Measurements from ENCODE around the gene PFKL.

Gene PFKL

DNA sequence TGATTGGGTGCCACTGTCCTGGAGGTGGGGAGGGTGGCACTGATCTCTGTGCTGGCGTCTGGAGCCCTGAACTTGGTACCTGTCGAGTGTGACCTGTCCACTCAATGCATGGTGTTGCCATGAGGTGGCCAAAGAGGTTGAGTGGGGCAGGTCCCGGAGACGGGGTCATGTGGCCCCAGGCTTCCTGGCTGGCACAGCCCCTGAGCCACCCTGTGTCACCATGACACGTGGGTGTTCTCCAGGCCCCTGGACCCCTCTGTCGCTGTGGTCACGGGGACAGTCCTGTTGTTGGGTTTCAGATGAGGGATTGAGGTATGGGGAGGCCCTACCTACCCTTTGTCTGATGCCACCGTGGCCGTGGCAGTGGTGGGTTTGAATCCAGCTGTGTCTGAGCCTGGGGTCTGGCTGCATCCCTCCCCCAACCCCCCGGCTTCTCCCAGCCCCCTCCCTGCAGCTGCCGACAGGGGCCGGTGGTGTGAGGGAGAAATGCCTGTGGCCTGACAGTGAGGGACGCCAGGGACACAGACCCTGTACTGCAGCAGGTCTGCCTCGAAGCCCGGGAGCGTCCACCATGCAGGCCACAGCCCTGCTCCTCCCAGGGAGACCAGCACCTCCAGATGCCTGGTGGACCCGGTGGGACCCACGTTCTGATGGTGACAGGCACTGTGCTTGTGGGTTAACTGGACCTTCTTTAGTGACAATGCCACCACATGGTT is 65.6 kb downstream of the PFKL start:
- no peak for DNase-seq

DNA sequence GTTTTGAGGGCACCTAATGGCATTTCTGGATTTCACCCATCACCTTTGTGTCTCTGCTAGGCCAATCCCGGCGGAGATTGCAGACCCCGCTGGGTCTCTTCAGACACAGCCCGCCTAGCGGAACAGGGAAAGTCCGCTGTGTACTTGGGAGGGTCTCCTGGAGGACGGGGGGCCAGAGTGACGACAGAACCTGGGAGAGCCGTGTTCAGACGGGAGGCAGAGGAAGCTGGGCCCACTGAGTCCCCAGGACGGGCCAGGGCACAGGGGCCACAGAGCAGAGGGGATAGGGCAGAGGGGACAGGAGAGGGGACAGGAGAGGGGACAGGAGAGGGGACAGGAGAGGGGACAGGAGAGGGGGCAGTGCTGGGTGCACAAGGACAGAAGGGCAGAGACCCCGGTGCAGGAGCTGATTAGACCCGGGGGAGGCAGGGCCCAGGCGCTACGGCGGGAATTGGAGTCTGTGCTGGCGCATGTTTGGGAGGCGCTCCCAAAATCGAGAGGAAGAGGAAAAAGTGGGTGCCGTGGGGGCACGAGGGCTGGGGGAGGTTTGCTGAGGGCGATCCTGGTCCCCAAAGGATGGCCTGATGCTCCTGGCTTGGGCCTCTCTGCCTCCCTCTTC is 66.2 kb downstream of the PFKL start:
- DNase-seq, result no peak

DNA sequence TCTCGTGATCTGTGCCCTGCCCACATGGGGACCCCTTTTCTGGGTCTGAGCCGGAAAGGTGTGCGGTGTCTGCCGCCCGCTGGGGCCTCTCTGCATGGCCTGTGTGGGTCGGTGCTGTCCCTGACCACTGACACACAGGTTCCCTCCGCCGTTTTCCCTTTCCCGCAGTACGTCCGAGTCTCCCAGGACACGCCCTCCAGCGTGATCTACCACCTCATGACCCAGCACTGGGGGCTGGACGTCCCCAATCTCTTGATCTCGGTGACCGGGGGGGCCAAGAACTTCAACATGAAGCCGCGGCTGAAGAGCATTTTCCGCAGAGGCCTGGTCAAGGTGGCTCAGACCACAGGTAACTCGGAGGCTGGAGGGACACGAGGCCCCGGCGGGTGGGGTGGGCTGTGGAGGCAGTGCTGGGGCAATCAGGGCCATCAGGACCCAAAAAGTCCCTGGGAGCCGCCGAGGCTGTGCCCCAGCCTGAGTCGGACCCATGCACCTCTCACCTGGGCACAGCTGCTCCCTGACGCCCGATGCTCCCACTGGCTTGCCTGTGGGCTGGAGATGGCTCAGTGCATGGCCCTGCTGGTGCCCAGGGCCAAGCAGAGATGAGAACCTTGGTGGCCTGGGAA is 66.8 kb downstream of the PFKL start:
- no peak for DNase-seq

DNA sequence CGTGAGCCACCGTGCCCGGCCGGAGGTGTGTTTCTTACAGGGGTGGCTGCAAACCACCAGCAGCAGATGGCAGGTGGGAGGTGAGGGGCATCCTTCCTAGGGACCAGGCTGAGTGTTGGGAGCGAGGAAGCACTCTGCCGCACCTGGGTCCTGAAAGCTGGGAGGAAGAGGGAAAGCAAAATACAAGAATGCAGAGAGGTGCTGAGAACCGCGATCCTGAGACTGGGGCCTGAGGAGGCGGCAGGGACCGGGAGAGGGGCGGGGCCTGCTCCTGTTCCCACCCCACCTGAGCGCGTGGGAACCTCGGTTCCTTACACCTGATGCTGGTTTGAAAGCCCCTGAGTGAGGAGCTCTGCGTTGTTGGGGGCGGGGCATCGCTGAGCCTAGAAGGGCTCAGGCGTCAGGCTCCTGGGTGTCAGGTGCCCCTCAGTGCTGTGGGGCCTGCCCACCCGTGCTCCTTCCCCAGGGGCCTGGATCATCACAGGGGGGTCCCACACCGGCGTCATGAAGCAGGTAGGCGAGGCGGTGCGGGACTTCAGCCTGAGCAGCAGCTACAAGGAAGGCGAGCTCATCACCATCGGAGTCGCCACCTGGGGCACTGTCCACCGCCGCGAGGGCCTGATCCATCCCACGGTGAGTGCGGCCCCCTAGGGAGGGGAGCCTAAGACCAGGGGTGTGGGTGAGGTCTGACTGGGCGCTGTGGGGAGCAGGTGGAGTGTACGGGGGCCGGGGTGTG is 69.0 kb downstream of the PFKL start:
- DNase-seq, result no peak

DNA sequence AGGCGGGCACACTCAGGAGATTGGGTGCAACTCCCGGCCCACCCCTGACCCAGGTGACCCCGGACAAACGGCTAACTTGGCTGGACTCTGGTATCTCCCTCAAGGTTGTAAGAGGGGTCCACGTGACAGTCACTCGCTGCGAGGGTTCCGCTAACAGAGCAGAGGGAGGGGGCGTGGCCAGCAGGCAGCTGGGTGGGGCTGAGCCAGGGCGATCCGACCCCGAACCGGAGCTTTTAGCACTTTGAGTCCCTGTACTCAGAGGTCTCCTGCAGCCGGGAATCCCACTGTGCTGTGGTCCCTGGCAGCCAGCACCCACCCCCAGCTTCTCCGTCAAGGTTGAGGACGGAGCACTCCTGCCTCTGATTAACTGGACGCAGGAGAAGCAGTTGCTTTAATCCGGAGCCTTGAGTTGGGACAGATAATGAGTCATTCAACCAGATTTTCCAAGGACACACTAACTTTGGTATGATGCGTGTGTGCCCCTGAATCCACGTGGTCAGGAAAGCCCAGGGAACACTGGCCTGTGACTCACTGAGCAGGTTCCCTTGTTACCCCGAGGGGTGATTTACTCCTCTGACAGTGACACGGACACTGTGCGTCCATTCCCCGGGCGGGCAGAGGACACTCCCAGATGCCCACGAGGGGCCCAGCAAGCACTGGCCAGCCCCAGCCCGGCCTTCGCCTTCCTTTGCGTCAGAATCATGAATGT is 70.3 kb downstream of the PFKL start:
- DNase-seq, result peak; percentile 25

DNA sequence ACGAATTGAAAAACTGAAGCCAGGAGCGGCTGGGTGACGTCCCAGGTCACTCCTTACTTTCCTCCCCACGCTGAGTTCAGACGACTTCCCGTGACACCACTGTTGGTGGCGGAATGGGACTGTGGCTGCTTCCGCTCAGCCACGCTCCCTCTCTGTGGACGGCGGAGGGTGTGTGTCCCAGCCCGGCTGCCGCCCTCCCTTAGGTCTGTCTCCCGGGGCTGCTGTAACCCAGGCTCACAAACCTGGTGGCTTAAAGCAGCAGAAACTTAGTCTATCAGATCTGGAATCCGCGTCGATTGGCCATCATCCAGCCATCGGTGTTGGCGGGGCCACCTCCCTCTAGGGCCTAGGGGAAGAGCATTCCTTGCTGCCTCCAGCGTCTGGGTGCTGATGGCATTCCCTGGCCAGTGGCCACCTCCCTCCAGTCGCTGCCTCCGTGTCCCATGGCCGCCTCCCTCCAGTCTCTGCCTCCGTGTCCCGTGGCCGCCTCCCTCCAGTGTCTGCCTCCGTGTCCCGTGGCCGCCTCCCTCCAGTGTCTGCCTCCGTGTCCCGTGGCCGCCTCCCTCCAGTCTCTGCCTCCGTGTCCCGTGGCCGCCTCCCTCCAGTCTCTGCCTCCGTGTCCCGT is 71.0 kb downstream of the PFKL start:
- no peak for DNase-seq

DNA sequence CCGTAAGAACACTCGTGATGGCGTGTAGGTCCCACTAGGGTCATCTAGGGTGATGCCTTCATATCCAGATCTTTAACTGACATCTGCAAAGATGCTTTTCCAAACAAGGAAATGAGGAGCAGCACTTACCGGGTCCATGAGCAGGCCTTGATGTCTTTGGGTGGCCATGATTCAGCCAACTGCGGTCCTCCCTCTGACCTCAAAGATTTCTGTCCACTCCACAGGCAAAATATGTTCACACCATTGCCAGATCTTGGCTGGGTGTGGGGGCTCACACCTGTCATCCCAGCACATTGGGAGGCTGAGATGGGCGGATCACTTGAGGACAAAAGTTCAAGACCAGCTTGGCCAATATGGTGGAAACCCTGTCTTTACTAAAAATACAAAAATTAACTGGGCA is 71.7 kb downstream of the PFKL start:
- DNase-seq, result no peak

DNA sequence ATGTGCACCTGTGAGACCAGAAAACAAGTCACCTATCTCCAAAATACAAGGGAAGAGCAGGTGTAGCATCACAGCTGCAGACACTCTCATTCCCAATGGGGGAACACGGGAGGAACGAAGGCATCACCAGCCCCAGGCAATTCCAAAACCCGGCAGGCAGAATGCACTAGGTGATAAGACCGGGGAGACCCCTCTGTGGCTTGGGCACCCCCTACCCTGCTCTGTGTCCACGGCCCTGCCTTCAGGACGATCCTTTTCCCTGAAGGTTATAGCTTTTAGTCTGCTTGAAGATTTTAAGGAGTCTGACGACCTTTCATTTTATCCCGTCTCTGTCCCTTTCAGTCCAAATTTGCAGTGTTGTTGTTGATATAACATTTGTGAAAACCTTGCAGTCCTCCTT is 72.8 kb downstream of the PFKL start:
- DNase-seq, result no peak

DNA sequence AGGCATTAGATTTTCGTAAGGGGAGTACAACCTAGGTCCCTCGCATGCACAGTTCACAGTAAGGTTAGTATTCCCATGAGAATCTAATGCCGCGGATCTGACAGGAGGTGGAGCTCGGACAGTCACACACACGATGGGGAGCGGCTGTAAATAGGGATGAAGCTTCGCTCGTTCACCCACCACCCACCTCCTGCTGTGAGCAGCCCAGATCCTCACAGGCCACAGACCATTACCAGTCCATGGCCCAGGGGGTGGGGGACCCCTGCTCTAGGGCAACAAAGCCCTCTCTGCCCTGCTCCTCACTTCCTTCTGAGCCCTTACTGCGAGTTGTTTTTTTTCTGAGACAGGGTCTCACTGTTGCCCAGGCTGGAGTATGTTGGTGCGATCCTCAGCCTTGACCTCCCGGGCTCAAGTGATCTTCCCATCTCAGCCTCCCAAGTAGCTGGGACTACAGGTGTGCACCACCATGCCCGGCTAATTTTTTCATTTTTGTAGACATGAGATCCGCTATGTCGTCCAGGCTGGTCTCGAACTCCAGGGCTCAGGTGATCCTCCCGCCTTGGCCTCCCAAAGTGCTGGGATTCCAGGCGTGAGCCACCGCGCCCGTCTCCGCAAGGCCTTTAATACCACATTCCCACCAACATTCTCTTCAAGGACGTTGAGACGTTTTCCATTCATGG is 74.9 kb downstream of the PFKL start:
- DNase-seq, result no peak

DNA sequence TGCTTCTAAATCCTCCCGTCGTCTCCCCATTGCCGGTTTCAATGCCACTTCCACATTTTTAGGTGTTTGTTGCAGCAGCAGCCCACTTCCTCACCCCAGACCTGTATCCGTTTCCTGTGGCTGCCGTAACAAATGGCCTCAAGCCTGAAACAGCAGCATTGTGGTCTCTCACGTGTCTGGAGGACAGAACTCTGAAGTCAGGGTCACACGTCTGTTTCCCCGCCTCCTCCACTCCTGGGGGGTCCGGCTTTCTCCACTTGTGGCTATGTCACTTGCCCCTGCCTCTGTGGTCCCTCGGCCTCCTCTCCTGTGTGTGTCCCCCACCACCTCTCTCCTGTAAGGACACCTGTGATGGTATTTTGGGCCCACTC is 75.4 kb downstream of the PFKL start:
- no peak for DNase-seq

DNA sequence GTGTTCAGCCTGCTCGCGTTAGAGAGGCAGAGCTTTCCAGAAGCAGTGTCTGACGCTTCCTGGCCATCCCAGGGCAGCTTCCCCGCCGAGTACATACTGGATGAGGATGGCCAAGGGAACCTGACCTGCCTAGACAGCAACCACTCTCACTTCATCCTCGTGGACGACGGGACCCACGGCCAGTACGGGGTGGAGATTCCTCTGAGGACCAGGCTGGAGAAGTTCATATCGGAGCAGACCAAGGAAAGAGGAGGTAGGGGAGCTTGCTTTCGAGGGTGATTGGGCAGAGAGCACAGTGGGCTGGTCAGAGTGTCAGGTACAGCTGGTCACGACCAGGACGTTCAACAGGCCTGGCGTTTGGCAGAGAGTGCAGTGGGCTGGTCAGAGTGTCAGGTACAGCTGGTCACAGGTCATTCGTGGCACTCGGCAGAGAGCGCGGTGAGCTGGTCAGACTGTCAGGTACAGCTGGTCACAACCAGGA is 75.9 kb downstream of the PFKL start:
- DNase-seq, result no peak

DNA sequence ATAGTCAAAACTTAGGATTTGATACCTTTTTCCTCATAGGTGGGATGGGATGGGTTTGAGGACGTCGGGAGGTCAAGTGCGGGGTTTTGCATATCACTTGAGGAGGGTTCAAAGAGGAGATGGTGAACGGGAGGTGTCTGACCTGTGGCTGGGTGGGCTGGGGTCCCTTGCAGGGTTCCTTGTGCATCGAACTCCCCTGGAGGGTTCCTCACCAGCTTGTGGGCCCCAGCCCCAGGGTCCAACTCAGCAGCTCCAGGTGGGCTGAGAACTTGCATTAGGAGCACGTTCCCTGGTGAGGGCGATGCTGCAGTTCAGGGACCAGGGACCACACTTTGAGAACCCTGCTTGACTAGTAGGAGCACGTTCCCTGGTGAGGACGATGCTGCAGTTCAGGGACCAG is 76.8 kb downstream of the PFKL start:
- no peak for DNase-seq

Measured in GOT3 (cell line).